Measurements from ENCODE around the gene RALGAPA1. TPM values are rescaled to one million over a fixed set of nuclear protein-coding genes. Genes with fewer than 3 reads are reported as not detected.

Gene RALGAPA1
- total and polyA plus RNA-seq, 2 of the 13 experiments (the other 11 are each of a cell fraction or from before 2014, with no cell fraction given) = 65.0 to 89.2 TPM

GRCh38 chr14:35534208-35534872 lies 274.8 kb downstream of the RALGAPA1 start (continued):
- no peak for TF ChIP-seq ZNF407 (CRISPR knock-in tag; IDR thresholded peaks at IDR 0.05; ENCODE audit: not compliant biosample characterization)
- TF ChIP-seq, protein P1, sequence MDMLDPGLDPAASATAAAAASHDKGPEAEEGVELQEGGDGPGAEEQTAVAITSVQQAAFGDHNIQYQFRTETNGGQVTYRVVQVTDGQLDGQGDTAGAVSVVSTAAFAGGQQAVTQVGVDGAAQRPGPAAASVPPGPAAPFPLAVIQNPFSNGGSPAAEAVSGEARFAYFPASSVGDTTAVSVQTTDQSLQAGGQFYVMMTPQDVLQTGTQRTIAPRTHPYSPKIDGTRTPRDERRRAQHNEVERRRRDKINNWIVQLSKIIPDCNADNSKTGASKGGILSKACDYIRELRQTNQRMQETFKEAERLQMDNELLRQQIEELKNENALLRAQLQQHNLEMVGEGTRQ (IDR thresholded peaks at IDR 0.05; ENCODE audit: low read depth, low read length) = no peak
- TF ChIP-seq, protein P1 (CRISPR knock-in tag; IDR thresholded peaks at IDR 0.05; ENCODE audit: borderline replicate concordance) = no peak
- no peak; the same call in 1 of the 2 replicates for TF ChIP-seq ZNF230 (CRISPR knock-in tag; IDR thresholded peaks at IDR 0.05)
- TF ChIP-seq, protein P2, sequence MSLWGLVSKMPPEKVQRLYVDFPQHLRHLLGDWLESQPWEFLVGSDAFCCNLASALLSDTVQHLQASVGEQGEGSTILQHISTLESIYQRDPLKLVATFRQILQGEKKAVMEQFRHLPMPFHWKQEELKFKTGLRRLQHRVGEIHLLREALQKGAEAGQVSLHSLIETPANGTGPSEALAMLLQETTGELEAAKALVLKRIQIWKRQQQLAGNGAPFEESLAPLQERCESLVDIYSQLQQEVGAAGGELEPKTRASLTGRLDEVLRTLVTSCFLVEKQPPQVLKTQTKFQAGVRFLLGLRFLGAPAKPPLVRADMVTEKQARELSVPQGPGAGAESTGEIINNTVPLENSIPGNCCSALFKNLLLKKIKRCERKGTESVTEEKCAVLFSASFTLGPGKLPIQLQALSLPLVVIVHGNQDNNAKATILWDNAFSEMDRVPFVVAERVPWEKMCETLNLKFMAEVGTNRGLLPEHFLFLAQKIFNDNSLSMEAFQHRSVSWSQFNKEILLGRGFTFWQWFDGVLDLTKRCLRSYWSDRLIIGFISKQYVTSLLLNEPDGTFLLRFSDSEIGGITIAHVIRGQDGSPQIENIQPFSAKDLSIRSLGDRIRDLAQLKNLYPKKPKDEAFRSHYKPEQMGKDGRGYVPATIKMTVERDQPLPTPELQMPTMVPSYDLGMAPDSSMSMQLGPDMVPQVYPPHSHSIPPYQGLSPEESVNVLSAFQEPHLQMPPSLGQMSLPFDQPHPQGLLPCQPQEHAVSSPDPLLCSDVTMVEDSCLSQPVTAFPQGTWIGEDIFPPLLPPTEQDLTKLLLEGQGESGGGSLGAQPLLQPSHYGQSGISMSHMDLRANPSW (CRISPR knock-in tag; IDR thresholded peaks at IDR 0.05; ENCODE audit: borderline replicate concordance) = no peak
- TF ChIP-seq, protein P3, sequence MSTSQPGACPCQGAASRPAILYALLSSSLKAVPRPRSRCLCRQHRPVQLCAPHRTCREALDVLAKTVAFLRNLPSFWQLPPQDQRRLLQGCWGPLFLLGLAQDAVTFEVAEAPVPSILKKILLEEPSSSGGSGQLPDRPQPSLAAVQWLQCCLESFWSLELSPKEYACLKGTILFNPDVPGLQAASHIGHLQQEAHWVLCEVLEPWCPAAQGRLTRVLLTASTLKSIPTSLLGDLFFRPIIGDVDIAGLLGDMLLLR (CRISPR knock-in tag; IDR thresholded peaks at IDR 0.05) = no peak
- no peak for TF ChIP-seq HIVEP1 (CRISPR knock-in tag; IDR thresholded peaks at IDR 0.05)
- no peak for TF ChIP-seq BCL6 (CRISPR knock-in tag; IDR thresholded peaks at IDR 0.05)
- TF ChIP-seq, protein P4, sequence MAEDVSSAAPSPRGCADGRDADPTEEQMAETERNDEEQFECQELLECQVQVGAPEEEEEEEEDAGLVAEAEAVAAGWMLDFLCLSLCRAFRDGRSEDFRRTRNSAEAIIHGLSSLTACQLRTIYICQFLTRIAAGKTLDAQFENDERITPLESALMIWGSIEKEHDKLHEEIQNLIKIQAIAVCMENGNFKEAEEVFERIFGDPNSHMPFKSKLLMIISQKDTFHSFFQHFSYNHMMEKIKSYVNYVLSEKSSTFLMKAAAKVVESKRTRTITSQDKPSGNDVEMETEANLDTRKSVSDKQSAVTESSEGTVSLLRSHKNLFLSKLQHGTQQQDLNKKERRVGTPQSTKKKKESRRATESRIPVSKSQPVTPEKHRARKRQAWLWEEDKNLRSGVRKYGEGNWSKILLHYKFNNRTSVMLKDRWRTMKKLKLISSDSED (CRISPR knock-in tag; IDR thresholded peaks at IDR 0.05) = peak; percentile 47; the same call in 1 of the 2 replicates
- no peak for TF ChIP-seq NFE2 (CRISPR knock-in tag; IDR thresholded peaks at IDR 0.05)
- TF ChIP-seq, protein P5, sequence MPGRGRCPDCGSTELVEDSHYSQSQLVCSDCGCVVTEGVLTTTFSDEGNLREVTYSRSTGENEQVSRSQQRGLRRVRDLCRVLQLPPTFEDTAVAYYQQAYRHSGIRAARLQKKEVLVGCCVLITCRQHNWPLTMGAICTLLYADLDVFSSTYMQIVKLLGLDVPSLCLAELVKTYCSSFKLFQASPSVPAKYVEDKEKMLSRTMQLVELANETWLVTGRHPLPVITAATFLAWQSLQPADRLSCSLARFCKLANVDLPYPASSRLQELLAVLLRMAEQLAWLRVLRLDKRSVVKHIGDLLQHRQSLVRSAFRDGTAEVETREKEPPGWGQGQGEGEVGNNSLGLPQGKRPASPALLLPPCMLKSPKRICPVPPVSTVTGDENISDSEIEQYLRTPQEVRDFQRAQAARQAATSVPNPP (CRISPR knock-in tag; IDR thresholded peaks at IDR 0.05) = no peak
- TF ChIP-seq GTF2F1 (IDR thresholded peaks at IDR 0.05; ENCODE audit: low read length) = no peak
